Sigmoid colon (tissue), 7 donors: ENCODE results near the gene STK39. TPM values are rescaled to one million over a fixed set of nuclear protein-coding genes. Genes with fewer than 3 reads are reported as not detected.

Experiments used
- DNase-seq: peaks from one replicate; pipeline ENCODE4 v3.0.0-alpha.2; 2019
- H3K27ac ChIP-seq, 4 donors: fragments of 200-600 bp; sonication (generic); one replicate each; pipeline ENCODE4 v1.5.1; 2016 to 2019; ENCODE audit warnings: mild to moderate bottlenecking in 1 of 4
- H3K27me3 ChIP-seq, 3 donors: fragments of 200-600 bp; sonication (generic); one replicate each; pipeline ENCODE4 v1.5.1; 2019; ENCODE audit warnings: mild to moderate bottlenecking in 1 of 3
- H3K36me3 ChIP-seq, 4 donors: fragments of 200-600 bp; sonication (generic); one replicate each; pipeline ENCODE4 v1.5.1; 2016 to 2019
- H3K4me1 ChIP-seq, 4 donors: fragments of 200-600 bp; sonication (generic); one replicate each; pipeline ENCODE4 v1.5.1; 2017 to 2019
- H3K4me3 ChIP-seq, 4 donors: fragments of 200-600 bp; sonication (generic); one replicate each; pipeline ENCODE4 v1.5.1; 2017 to 2019; ENCODE audit warnings: mild to moderate bottlenecking in 2 of 4, moderate library complexity in 1 of 4
- H3K9me3 ChIP-seq, 4 donors: fragments of 200-600 bp in 3 of 4; sonication (generic) in 3 of 4; one replicate each; pipeline versions ENCODE4 v1.5.1 to v1.6.1; 2013 to 2019
- CTCF ChIP-seq, 4 experiments: fragments of 450-650 bp in 3 of 4; fragments of 200-600 bp in 1 of 4; IDR thresholded peaks; one replicate each; pipeline ENCODE4 v1.5.1; 2016 to 2019; ENCODE audit warnings: antibody characterized with exemption in 4 of 4, mild to moderate bottlenecking in 3 of 4, moderate library complexity in 2 of 4
- EP300 ChIP-seq, 4 donors: sonication (generic); formaldehyde crosslinking; IDR thresholded peaks; one replicate each; pipeline ENCODE4 v1.6.1; 2017; ENCODE audit warnings: antibody characterized with exemption in 4 of 4
- POLR2A ChIP-seq, 2 donors: fragments of 450-650 bp; IDR thresholded peaks; one replicate each; pipeline ENCODE4 v1.6.1; 2016; ENCODE audit warnings: antibody characterized with exemption in 2 of 2, mild to moderate bottlenecking in 2 of 2, moderate library complexity in 2 of 2
- POLR2AphosphoS5 ChIP-seq, 4 donors: sonication (generic); formaldehyde crosslinking; IDR thresholded peaks; one replicate each; pipeline ENCODE4 v1.6.1; 2017; ENCODE audit warnings: antibody characterized with exemption in 4 of 4
- WGBS, 2 donors: extraction: QIAGEN DNeasy Blood & Tissue Kit; methylation state at CpG; one replicate each; pipeline ENCODE4 v1.1.7; 2013; 5-methylcytosine and 5-hydroxymethylcytosine counted together
- intact Hi-C: fragments of 100-400 bp; cut with DNase I; formaldehyde crosslinking; loops from one replicate; pipeline ENCODE4 v1.15.1; 2023
- polyA plus RNA-seq, 3 donors: library from polyadenylated mRNA; stranded (reverse); fragments of 200-250 nt; gene quantifications; one replicate each; pipeline ENCODE4 v1.2.3, GENCODE V29; 2013
- total RNA-seq, 4 donors: library from RNA; depleted of rRNA; stranded (reverse); fragments of >200 nt; gene quantifications; one replicate each; pipeline ENCODE4 v1.1.0, GENCODE V29; 2016
- donor health status: healthy with polysubstance abuse.
- donor health status: Bipolar disorder and iron deficiency.
- donor health status: healthy.

STK39 gene
- total and polyA plus RNA-seq, 7 donors = 13.4 to 44.9 (median 24.1) TPM

- H3K9me3 ChIP-seq = no peaks in the 10 kb centered on the region
- peaks cover 0 to 15% (median 9%) of the 10 kb centered on the region in 4 donors for H3K4me1 ChIP-seq
- DNase-seq = no peak
- H3K4me3 ChIP-seq = no peak overlapping the region
- 89 to 92% methylated on average over 3 of the region's 3 CpGs for WGBS, 2 donors
- no peak for TF ChIP-seq EP300 (IDR thresholded peaks at IDR 0.05)
- no peak for TF ChIP-seq POLR2A (IDR thresholded peaks at IDR 0.05)
- TF ChIP-seq CTCF (IDR thresholded peaks at IDR 0.05) = no peak
- TF ChIP-seq POLR2AphosphoS5 (IDR thresholded peaks at IDR 0.05) = no peak
- H3K27me3 ChIP-seq = no peaks in the 10 kb centered on the region
- H3K36me3 ChIP-seq = peaks cover 0 to 11% (median 0%) of the 10 kb centered on the region in 4 donors
- no peak overlapping the region for H3K27ac ChIP-seq
- intact Hi-C loops = no loop called here
Observed at GRCh38 chr2:168158586-168158985, 88.8 kb downstream of the STK39 start.

GRCh38 chr2:168157926-168158325 is 89.5 kb downstream of the STK39 start:
- H3K4me1 ChIP-seq = peaks cover 0 to 15% (median 9%) of the 10 kb centered on the region in 4 donors
- intact Hi-C loops = no loop called here
- 84 to 91% methylated on average over 2 of the region's 2 CpGs for WGBS, 2 donors
- H3K27ac ChIP-seq = no peak overlapping the region
- peaks cover 0 to 5% (median 0%) of the 10 kb centered on the region in 4 donors for H3K36me3 ChIP-seq
- DNase-seq = no peak
- no peak overlapping the region for H3K4me3 ChIP-seq
- no peaks in the 10 kb centered on the region for H3K9me3 ChIP-seq
- TF ChIP-seq EP300 (IDR thresholded peaks at IDR 0.05) (no peak), POLR2AphosphoS5 (IDR thresholded peaks at IDR 0.05) (no peak), CTCF (IDR thresholded peaks at IDR 0.05) (no peak), POLR2A (IDR thresholded peaks at IDR 0.05) (no peak)
- no peaks in the 10 kb centered on the region for H3K27me3 ChIP-seq

GRCh38 chr2:168157070-168157469 is 90.3 kb downstream of the STK39 start:
- intact Hi-C loops = no loop called here
- no peak for TF ChIP-seq CTCF (IDR thresholded peaks at IDR 0.05)
- no peak for TF ChIP-seq POLR2A (IDR thresholded peaks at IDR 0.05)
- TF ChIP-seq EP300 (IDR thresholded peaks at IDR 0.05) = no peak
- no peak for TF ChIP-seq POLR2AphosphoS5 (IDR thresholded peaks at IDR 0.05)
- no peak overlapping the region for H3K27ac ChIP-seq
- 81 to 91% methylated on average over 3 of the region's 3 CpGs for WGBS, 2 donors
- H3K4me1 ChIP-seq = peaks cover 0 to 15% (median 9%) of the 10 kb centered on the region in 4 donors
- H3K27me3 ChIP-seq = no peaks in the 10 kb centered on the region
- H3K9me3 ChIP-seq = no peaks in the 10 kb centered on the region
- no peak for DNase-seq
- no peak overlapping the region for H3K4me3 ChIP-seq
- no peaks in the 10 kb centered on the region for H3K36me3 ChIP-seq

GRCh38 chr2:168156661-168157060 is 90.7 kb downstream of the STK39 start:
- H3K9me3 ChIP-seq = no peaks in the 10 kb centered on the region
- H3K27me3 ChIP-seq = no peaks in the 10 kb centered on the region
- H3K4me3 ChIP-seq = no peak overlapping the region
- no peak for DNase-seq
- no peak overlapping the region for H3K27ac ChIP-seq
- no peak for TF ChIP-seq POLR2AphosphoS5 (IDR thresholded peaks at IDR 0.05)
- no peak for TF ChIP-seq POLR2A (IDR thresholded peaks at IDR 0.05)
- no peak for TF ChIP-seq EP300 (IDR thresholded peaks at IDR 0.05)
- no peak for TF ChIP-seq CTCF (IDR thresholded peaks at IDR 0.05)
- 22 to 57% methylated on average over 5 of the region's 5 CpGs for WGBS, 2 donors
- H3K4me1 ChIP-seq = peaks cover 0 to 15% (median 9%) of the 10 kb centered on the region in 4 donors
- intact Hi-C loops = no loop called here
- no peaks in the 10 kb centered on the region for H3K36me3 ChIP-seq

- Histone ChIP-seq H3K27ac (peak overlapping the region in 1 of 4 donors; percentile 10), H3K36me3 (no peaks in the 10 kb centered on the region), H3K9me3 (no peaks in the 10 kb centered on the region), H3K4me3 (no peak overlapping the region), H3K4me1 (peaks cover 0 to 15% (median 9%) of the 10 kb centered on the region in 4 donors), H3K27me3 (no peaks in the 10 kb centered on the region)
- no peak for DNase-seq
- TF ChIP-seq POLR2A (IDR thresholded peaks at IDR 0.05) (no peak), EP300 (IDR thresholded peaks at IDR 0.05) (no peak), POLR2AphosphoS5 (IDR thresholded peaks at IDR 0.05) (no peak), CTCF (IDR thresholded peaks at IDR 0.05) (no peak)
- intact Hi-C loops = no loop called here
- 92 to 94% methylated on average over 2 of the region's 2 CpGs for WGBS, 2 donors
Observed at GRCh38 chr2:168155680-168156079, 91.7 kb downstream of the STK39 start.
